Vagina (tissue), 2 donors: Measurements from ENCODE around the gene C11orf24.

Experiments used
- POLR2A ChIP-seq, 2 donors: fragments of 450-650 bp; IDR thresholded peaks; one replicate each; pipeline ENCODE4 v1.6.1; 2017; ENCODE audit warnings: antibody characterized with exemption in 2 of 2, mild to moderate bottlenecking in 2 of 2, moderate library complexity in 2 of 2
- TF ChIP-seq, protein P1 (sequence below), 3 experiments: fragments of 450-650 bp in 2 of 3; fragments of 200-600 bp in 1 of 3; sonication (generic) in 1 of 3; IDR thresholded peaks; one replicate each; pipeline ENCODE4 v1.5.1; 2017 to 2019; ENCODE audit warnings: antibody characterized with exemption in 3 of 3, mild to moderate bottlenecking in 2 of 3, moderate library complexity in 2 of 3

- TF ChIP-seq, protein P1, sequence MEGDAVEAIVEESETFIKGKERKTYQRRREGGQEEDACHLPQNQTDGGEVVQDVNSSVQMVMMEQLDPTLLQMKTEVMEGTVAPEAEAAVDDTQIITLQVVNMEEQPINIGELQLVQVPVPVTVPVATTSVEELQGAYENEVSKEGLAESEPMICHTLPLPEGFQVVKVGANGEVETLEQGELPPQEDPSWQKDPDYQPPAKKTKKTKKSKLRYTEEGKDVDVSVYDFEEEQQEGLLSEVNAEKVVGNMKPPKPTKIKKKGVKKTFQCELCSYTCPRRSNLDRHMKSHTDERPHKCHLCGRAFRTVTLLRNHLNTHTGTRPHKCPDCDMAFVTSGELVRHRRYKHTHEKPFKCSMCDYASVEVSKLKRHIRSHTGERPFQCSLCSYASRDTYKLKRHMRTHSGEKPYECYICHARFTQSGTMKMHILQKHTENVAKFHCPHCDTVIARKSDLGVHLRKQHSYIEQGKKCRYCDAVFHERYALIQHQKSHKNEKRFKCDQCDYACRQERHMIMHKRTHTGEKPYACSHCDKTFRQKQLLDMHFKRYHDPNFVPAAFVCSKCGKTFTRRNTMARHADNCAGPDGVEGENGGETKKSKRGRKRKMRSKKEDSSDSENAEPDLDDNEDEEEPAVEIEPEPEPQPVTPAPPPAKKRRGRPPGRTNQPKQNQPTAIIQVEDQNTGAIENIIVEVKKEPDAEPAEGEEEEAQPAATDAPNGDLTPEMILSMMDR (IDR thresholded peaks at IDR 0.05), result no peak
- no peak for TF ChIP-seq POLR2A (IDR thresholded peaks at IDR 0.05)
Observed at GRCh38 chr11:68259122-68259959, 12.4 kb downstream of the C11orf24 start.
